HG03159 (cell line): ENCODE data around the gene NCOR2.

Experiments
- ATAC-seq: cut with Tn5 transposase; IDR thresholded peaks from one replicate; pipeline ENCODE4 v1.9.1; 2021; ENCODE audit warnings: mild to moderate bottlenecking, moderate library complexity; ENCODE audit not compliant: unreplicated experiment

The NCOR2 gene

GRCh38 chr12:124529565-124530276 is 37.7 kb downstream of the NCOR2 start:
- ATAC-seq = no peak

DNA sequence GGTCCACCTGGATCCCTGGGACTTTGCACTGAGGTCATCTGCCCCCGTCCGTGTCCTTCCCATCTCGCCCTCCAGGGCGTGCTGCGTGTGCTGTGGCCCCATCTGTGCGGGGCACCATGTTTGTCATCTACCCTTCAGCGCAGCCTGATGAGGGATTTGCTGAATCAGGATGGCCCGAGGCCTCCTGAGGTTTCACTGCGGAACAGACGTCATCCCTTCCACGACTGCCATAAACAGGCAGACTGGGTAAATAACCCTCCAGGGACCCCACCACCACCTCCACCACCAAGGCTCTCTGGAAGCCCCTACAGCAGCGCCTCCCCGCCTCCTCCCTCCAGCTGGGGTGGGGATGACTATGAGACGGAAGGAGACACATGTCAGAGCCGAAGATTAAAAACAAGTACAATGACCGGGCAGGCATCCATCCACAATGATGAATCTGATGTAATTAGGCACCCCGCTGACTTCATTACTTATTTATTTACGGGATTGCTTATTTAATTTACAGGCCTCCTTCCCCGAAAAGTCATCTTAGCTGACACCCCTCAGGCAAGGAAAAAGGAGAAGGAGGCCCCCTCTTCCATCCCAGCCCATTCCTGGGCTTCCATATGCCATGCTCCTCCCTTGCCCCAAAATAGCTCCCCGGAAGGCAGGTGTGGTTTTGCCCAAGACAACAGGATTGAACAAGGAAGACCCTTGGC is 39.4 kb downstream of the NCOR2 start:
- ATAC-seq = no peak

DNA sequence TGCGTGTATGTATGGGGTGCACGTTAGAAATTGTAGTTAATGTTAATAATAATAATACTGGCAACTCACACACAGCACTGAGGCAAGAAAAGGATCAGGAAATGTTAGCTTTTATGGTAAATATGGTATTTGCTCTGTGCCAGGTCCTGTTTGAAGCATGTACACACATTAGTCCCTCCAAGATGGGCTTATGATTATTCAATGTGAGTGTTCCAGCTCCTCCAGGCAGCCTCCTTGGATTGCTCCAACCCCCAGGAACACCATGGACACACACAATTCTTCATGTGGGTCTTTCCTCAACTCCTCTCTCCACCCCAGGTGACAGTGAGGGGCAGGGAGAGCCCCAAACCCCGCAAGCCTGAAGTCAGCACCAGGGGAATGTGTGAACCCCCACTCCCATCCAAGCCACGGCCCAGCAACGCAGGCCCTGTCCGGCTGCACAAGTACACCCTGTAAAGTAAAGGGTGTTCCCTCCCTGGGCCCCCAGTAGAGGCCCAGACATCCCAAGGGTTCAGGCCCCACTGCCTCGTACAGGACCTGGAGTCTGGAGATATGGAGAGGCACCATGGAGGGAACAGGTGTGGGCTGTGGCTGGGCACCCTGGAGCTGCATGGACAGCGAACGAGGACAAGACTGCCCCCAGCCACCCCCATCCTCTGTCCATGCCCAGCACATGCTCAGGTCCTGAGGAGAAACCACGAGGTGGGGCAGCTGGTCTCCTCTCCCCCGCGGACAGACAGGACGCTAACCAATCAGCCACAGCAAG is 41.3 kb downstream of the NCOR2 start:
- no peak for ATAC-seq

DNA sequence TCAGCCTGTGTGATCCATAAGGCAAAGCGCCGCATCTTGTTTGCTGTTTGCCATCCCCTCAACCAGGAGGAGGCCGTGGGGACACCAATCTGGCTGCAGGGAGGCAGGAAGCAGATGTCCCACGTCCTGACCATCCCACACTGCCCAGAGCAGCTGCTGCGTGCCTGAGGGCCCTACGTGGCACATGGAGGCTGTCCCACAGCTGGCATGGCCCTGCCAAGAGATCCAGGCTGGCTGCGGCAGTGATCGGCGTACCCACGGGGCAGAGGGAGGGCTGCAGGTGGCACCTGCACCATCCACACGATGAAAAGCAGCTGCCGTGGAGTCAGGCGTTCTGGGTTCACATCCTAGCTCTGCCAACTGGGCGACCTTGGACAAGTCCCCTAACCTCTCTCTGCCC is 42.0 kb downstream of the NCOR2 start:
- no peak for ATAC-seq

- ATAC-seq = no peak
These were observed 43.0 kb downstream of the NCOR2 start for GRCh38 chr12:124524231-124524925.

DNA sequence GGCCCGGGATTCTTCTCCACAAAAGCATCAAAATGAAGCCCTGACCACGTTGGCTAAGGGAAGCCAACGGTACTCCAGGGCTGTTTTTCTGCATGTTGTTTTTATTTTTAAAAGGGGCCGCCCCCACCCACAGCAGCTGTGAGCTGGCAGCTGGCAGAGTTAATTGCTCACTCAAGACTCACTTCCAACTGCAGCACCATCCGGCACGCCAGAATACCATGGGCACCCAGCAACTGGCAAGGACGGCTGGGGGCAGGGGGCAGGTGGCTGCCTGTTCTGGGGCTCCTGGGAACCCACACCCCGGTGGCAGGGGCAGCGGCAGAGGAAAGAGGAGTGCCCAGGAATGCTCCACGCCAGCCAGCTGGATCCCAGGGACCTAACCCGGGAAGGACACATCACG is 44.3 kb downstream of the NCOR2 start:
- ATAC-seq = no peak

DNA sequence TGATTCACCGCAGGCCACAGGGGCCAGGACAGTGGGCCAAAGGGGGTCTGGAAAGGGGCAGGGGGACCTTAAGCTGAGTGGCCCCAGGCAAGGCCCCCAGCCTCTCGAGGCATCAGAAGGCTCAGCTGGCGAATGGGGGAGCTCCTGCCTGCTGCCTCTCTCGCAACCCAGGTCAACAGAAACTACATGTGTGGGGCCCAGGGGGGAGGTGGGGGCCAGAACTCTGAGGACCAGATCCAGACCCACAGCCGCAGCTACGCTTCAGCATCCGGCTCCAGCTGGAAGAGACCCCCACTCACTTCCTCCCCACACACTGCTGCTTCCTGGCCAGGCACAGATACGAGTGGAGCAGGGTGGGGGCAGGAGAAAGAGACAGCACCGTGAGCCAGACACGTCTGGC is 46.5 kb downstream of the NCOR2 start:
- no peak for ATAC-seq

DNA sequence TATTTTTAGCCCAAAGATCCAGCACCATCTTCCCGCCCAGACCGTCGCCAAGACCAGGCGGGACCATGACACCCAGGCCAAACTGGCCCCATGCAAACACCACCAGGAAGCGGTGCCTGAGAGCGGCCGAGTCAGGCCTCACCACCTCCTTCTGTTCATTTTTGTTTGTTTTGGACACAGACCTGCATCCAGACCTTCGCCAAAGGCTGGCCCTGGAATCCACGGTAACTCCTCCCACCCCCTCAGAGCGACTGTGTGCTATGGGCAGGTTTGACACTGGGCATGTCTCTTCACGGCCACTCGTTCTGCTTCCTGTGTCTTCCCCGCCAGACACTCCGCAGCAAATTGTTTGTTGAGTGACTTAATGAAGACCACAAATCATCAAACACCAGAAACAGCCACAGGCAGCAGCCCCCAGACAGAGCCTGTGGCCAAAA is 47.1 kb downstream of the NCOR2 start:
- ATAC-seq = no peak

GRCh38 chr12:124519746-124520145 is 47.7 kb downstream of the NCOR2 start:
- no peak for ATAC-seq

DNA sequence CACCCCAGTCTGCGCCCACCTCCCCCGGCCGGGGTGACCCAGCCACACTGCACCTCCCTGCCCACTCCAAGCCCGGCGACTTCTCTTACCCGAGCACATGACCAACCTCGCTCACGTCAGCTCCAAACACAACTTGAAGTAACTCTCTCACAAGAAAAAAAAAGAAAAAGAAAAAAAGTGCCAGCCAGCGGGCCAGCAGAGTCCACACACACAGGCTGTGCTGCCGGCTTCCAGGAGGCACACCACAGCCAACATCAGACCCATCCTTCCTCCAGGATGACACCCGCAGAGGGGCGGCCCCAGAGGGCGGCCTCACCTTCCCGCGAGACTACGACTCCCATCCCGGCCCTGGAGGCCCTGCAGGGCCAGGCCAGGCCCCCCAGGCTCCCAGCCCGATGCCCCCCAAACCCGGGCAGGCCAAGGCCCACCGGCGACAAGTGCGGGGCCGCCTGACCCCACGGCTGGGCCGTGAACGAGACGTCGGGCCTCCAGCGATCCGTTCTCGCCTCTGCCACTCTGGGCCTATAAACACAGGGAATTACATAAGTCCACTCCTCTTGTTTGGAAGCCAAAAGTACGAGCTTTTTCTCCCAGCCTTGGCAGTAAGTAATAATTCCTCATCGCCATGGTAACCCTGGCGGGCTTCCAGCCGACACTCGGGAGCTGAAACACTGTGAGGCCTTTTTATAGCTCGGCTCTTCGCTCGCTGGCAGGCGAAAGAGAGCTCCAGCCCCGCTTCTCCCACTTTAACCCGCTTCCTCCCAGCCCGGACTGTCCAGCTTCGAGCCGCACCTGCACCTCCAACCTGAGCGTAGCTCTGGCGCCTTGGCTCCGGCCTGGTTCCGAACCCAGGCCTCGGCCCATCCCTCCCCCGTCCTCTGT is 49.1 kb downstream of the NCOR2 start:
- no peak for ATAC-seq
